Activated CD8-positive, alpha-beta memory T cell treated with anti-CD3 and anti-CD28 coated beads for 36 hours (primary cell): ENCODE results near the gene CCDC157. TPM values are rescaled to one million over a fixed set of nuclear protein-coding genes. Genes with fewer than 3 reads are reported as not detected.

Experiments used
- CTCF ChIA-PET: fragments of 350-600 bp; sonication (Branson Sonifier 250); formaldehyde crosslinking; loops from one replicate; lab custom pipeline; 2021; ENCODE audit warnings: antibody characterized with exemption; lab: Charles Lee
- POLR2A ChIA-PET: fragments of 350-600 bp; sonication (Branson Sonifier 250); formaldehyde crosslinking; loops from one replicate; lab custom pipeline; 2021; ENCODE audit warnings: antibody characterized with exemption; lab: Charles Lee
- total RNA-seq, 2 experiments: library from RNA; stranded (reverse); gene quantifications; one replicate each; pipeline ENCODE4 v1.2.3, GENCODE V29; 2021

Gene CCDC157
- total RNA-seq, 2 experiments from 2014 or later, result 2.1 to 3.3 TPM

- POLR2A ChIA-PET, result interaction anchor here (0.7 to 1.0 kb wide), 2 partner anchors 9 to 10 kb away, joined by 3 read pairs; no protein-coding TSS in a partner anchor
These were observed 33.6 kb upstream of the CCDC157 start for GRCh38 chr22:30323246-30323645.

DNA sequence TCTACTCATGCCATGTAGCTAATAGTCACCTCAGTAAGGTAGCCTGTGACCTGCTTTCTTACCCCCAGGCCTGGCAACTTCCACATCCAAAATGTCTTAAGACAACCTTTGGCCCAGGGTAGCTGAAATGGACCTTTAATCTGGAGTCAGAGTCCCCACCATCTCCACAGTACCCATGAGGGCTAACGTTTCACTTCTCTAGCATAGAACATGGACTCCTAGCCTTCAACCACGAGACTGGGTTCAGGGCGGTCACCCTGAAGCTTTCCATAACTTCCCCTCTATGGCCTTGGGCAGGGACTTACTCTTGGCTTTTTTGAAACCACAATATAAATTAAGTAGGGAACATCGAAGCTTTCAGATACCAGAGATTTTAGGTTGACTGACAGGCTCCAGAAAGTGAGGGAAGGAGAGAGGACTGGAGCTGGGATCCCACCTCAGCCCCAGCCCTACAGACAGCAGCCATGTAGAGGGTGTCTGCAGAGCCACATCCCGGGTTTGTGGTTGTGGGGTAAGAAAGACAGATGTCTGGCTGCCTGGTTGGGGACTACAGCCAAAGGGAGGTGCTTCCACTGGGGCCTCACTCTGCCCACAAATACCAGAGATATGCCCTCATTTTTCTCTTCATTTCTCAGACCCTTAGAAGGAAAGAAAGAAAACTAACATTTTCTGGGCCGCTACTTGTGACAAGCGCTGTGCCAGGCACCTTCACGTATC lies 32.6 kb upstream of the CCDC157 start:
- CTCF ChIA-PET, result interaction anchor here (1.2 to 5.7 kb wide), 3 partner anchors 9 to 87 kb away, joined by 5 to 39 read pairs (median 19); partner anchors contain the start of gene CASTOR1
- POLR2A ChIA-PET, result no interaction called here

More at GRCh38 chr22:30323246-30323645, 33.6 kb upstream of the CCDC157 start:
- CTCF ChIA-PET, result interaction anchor here (1.0 to 5.7 kb wide), 3 partner anchors 9 to 35 kb away, joined by 3 to 39 read pairs (median 19); partner anchors contain the start of gene CASTOR1

DNA sequence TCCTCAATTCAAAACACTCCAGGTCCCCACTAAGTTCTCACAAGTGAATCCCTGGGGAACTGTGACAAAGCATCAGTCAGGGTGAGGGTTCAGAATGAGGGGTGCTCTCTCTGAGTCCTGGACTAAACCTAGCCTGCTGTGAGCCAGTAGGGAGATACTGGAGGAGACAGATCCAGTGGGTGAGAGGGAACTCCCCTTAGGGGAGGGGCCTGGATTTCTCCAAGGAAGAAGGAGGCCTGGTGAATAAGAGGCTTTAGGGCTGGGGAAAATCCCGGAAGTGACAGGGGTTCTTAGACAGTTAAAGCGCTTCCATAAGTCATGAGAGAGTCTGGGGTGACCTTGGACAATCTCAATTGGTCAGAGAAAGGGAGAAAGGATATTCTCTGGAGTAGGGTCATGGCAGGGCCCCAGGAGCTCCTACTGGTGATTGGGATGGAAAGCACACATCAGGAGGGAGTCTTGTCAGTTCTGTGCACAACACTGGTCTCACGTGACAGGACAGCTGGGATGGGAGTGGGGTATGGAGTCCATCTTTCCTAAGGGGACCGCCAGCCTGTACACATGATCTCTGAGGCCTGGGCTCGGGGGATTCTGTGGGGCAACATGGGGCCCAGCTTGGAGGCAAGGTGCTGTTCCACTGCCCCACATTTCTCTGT lies 31.6 kb upstream of the CCDC157 start:
- ChIA-PET CTCF (interaction anchor here (0.7 to 5.7 kb wide), 3 partner anchors 10 to 62 kb away, joined by 3 to 39 read pairs (median 19); partner anchors contain the start of genes CASTOR1 and RNF215), POLR2A (interaction anchor here (1.9 kb wide), 1 partner anchor 35 kb away, joined by 9 read pairs; the partner anchor contains the start of gene CASTOR1)

DNA sequence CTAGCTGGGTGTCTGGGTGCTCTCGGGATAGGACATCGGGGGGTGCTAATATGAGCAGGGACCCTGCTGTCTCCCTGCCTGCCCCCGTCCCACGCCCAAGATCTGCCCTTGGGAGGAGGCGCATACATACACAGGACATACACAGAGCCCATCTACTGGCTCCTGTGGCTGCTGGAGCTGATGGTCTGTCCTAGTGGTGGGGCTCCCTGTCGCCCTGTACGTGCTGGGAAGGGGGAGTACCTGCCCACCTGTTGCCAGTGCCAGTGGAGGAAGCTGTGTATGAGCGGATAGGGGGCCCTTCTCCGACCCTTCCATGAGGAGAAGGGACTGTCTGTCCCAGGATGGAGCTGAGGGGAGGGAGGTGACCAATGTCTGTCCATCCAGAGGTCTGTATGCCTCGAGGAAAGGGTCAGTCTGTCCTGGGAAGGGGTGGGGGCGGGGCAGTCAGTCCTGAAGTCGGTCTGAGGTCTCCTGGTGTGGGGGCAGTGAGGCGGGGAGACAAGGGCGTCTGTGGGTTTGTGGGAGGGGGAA lies 31.0 kb upstream of the CCDC157 start:
- CTCF ChIA-PET, result interaction anchor here (4.1 to 5.7 kb wide), 2 partner anchors 11 to 37 kb away, joined by 19 to 39 read pairs; partner anchors contain the start of gene CASTOR1
- POLR2A ChIA-PET, result interaction anchor here (1.9 kb wide), 1 partner anchor 36 kb away, joined by 9 read pairs; the partner anchor contains the start of gene CASTOR1

DNA sequence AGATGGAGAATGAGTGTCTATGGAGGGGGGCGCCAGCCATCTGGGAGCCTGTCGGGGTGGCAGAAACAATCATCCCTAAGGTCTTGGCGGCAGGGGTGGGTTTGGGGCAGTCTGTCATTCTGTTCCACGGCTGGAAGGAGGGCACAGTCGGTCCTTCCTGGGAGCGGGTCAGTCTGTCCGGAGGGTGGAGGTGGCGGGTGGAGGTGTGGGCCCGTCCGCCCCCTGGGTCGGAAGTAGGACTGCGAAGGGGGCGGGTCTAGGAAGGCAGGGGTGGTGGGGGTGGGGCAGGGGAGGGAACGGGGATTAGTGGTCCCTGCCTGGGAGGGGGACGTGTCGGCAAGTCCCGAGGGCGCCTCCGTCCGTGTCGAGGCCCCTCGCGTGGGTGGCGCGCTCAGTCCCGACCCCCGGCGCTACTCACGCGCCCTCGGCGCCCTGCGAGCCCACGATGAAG lies 30.5 kb upstream of the CCDC157 start:
- CTCF ChIA-PET, result interaction anchor here (2.1 to 5.7 kb wide), 4 partner anchors 12 to 61 kb away, joined by 5 to 39 read pairs (median 14); partner anchors contain the start of genes CASTOR1 and RNF215
- POLR2A ChIA-PET, result interaction anchor here (0.6 to 1.9 kb wide), 6 partner anchors 12 to 104 kb away, joined by 3 to 9 read pairs (median 4); partner anchors contain the start of gene CASTOR1

DNA sequence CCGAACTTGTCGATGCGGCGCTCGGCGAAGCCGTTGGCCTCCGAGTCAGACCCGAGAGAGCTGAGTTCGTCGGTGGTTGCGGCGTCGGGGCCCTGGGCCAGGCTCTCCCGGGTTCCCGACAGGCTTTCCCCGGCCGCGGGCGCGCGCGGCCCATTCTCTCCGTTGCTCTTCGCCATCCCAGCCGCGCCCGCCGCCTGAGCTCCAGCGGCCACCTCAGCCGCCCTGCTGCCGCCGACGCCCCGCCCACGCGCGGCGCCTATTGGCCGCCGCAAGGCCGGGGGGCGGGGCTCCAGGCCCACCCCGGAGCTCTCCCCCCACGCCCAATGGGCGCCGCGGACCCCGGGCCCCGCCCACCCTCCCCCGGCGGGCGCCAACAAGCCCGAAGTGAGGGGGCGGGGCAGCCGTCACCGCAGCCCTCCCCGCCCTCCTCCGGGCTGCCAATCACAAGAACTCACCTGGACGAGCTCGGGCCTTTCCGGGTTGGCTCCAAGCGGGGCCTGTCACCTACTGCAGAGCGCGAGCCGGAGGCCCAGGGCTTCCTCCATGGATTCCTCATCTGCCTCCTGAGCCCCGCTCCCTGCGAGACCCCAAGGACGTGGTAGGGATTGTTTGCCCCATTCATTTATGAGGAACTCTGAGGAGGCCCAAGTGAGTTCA lies 30.0 kb upstream of the CCDC157 start, which contains the start of gene TBC1D10A:
Gene TBC1D10A (minus strand): TSS at position 236 of the 657 bp plus-strand sequence. CDS start 60 bp downstream, at position 176.
- ChIA-PET CTCF (interaction anchor here (2.1 to 5.7 kb wide), 4 partner anchors 12 to 60 kb away, joined by 5 to 39 read pairs (median 14); partner anchors contain the start of genes CASTOR1 and RNF215), POLR2A (interaction anchor here (0.5 to 1.9 kb wide), 10 partner anchors 12 to 104 kb away, joined by 3 to 9 read pairs (median 4); partner anchors contain the start of genes CASTOR1, CCDC157 and SF3A1)

GRCh38 chr22:30327864-30328345 lies 28.9 kb upstream of the CCDC157 start:
- CTCF ChIA-PET, result interaction anchor here (1.4 to 5.7 kb wide), 4 partner anchors 29 to 59 kb away, joined by 3 to 39 read pairs (median 6); partner anchors contain the start of genes CASTOR1, CCDC157, RNF215 and SF3A1
- POLR2A ChIA-PET, result no interaction called here

GRCh38 chr22:30328466-30329049 lies 28.2 kb upstream of the CCDC157 start:
- POLR2A ChIA-PET, result no interaction called here
- CTCF ChIA-PET, result interaction anchor here (1.4 to 5.7 kb wide), 4 partner anchors 28 to 59 kb away, joined by 3 to 39 read pairs (median 6); partner anchors contain the start of genes CASTOR1, CCDC157, RNF215 and SF3A1

GRCh38 chr22:30332551-30332950 lies 24.3 kb upstream of the CCDC157 start:
- POLR2A ChIA-PET, result interaction anchor here (0.6 to 1.2 kb wide), 2 partner anchors 9 to 10 kb away, joined by 3 read pairs; no protein-coding TSS in a partner anchor
- CTCF ChIA-PET, result no interaction called here

DNA sequence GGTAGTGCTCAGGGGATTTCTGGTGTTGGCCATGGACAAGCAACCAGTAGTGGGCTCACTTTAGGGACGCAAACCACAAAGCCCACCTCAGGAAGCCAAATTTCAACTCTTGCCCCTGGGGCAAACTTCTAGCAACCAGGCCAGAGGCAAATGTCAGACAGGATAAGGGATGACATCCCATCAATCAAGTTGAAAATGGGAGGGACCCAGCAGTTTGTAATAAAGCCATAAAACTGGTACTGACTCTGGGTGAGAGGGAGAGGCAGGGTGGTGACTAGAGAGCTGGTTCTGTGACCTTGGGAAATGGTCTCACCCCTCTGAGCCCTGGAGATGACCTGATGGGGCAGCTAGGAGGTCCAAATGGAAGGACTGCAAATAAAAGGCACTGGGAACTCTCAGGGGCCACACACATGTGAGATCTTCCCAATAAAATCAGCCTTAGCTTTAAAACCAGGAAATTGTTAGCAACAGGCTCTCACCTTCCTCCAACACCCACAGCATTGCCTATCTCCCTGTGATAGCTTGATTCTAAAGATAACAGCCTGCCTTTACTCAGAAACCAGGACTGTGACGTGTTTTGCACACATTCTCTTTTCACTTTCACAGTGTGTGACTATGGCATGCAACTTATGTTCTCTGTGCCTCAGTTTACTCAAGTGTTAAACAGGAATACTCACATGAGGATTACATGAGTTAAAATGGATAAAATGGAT lies 23.7 kb upstream of the CCDC157 start:
- CTCF ChIA-PET, result interaction anchor here (1.0 kb wide), 1 partner anchor 10 kb away, joined by 3 read pairs; no protein-coding TSS in a partner anchor
- POLR2A ChIA-PET, result interaction anchor here (0.6 kb wide), 1 partner anchor 10 kb away, joined by 3 read pairs; no protein-coding TSS in a partner anchor

DNA sequence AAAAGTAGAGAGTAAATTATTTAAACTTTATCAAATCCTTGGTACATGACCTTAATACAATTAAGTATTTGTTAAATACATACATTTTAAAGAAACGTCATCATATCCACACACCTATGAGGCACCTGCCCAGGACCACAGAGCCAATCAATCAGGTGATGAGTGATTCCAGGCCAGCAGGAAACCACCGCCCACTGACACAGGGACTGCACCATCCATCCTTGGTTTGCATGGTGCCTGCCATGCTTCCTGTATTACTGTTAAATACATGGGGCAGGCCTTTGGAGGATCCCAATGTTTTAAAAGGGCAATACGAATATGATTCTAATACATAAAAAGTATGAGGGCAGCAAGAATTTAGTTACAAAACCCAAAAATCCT lies 23.1 kb upstream of the CCDC157 start:
- ChIA-PET CTCF (interaction anchor here (1.0 to 2.6 kb wide), 2 partner anchors 11 to 45 kb away, joined by 3 to 11 read pairs; partner anchors contain the start of gene CASTOR1), POLR2A (no interaction called here)

DNA sequence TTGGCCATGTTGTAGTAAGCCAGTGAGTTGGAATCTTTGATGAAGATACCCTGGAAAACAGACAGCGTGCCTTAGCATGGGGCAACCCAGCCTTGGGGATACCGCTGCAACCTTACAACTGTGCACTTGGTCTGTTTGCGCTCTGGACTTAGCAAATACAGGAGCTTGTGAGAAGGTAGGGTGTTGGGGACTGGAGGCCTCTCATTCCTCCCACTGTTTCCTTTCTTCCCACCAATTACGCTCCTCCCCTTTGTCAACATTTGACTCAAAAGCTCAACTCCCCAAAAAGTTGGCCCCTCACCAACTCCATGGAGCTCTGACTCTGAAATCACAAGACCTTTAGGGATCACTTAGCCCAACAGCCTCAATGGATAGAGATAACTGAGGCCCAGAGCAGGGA lies 22.2 kb upstream of the CCDC157 start:
- POLR2A ChIA-PET, result no interaction called here
- CTCF ChIA-PET, result interaction anchor here (2.6 kb wide), 1 partner anchor 46 kb away, joined by 11 read pairs; the partner anchor contains the start of gene CASTOR1

DNA sequence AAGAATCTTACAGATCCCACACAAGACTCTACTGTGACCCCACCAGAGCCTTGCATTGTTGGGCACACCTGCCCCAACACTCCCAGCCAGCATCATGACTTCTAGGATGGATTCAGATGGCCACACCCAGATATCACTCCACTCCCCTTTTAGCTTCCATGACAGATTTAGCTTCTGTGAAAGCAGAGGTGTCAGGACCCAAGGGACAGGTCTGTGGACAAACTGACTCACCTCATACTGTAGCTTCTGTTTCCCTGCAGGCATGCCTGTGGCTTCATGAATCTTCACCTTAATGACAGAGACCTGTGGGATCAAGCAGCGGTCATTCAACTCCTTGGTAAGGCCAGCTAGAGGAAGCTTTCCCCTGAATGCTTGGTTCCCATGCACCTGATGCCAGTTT lies 21.6 kb upstream of the CCDC157 start:
- POLR2A ChIA-PET, result no interaction called here

GRCh38 chr22:30336752-30337460 lies 19.9 kb upstream of the CCDC157 start:
- CTCF ChIA-PET, result interaction anchor here (1.4 kb wide), 2 partner anchors 18 to 20 kb away, joined by 4 to 5 read pairs; no protein-coding TSS in a partner anchor
- POLR2A ChIA-PET, result no interaction called here

More for the DNA sequence above, 21.6 kb upstream of the CCDC157 start:
- CTCF ChIA-PET, result interaction anchor here (1.4 to 2.6 kb wide), 2 partner anchors 30 to 47 kb away, joined by 3 to 11 read pairs; partner anchors contain the start of gene CASTOR1

- CTCF ChIA-PET, result interaction anchor here (1.4 kb wide), 2 partner anchors 17 to 21 kb away, joined by 4 to 5 read pairs; no protein-coding TSS in a partner anchor
- POLR2A ChIA-PET, result no interaction called here
These were observed 19.4 kb upstream of the CCDC157 start for GRCh38 chr22:30337461-30337778.

- POLR2A ChIA-PET, result interaction anchor here (1.2 kb wide), 1 partner anchor 12 kb away, joined by 3 read pairs; the partner anchor contains the start of gene TBC1D10A
- CTCF ChIA-PET, result interaction anchor here (1.4 kb wide), 1 partner anchor 16 kb away, joined by 5 read pairs; no protein-coding TSS in a partner anchor
These were observed 18.5 kb upstream of the CCDC157 start for GRCh38 chr22:30338341-30338740.
